ENCODE results near the gene RAB44.
A peak's percentile ranks its signal among the peaks of the same experiment; 100 is the strongest.

The RAB44 gene

GRCh38 chr6:36734486-36735060, 36.9 kb downstream of the RAB44 start:
- DNase-seq = no peak
- H3K27me3 Mint-ChIP-seq = no peaks in the 10 kb centered on the region
- ATAC-seq (replicated peaks) = no peak
- no peaks in the 10 kb centered on the region for H3K9me3 Mint-ChIP-seq
- H3K4me3 Mint-ChIP-seq = peak overlapping the region; percentile 59 to 71
- H3K27ac Mint-ChIP-seq = peak overlapping the region; percentile 63
- H3K4me1 Mint-ChIP-seq = peaks cover 26 to 50% of the 10 kb centered on the region in 2 donors
- no peaks in the 10 kb centered on the region for H3K36me3 Mint-ChIP-seq

DNA sequence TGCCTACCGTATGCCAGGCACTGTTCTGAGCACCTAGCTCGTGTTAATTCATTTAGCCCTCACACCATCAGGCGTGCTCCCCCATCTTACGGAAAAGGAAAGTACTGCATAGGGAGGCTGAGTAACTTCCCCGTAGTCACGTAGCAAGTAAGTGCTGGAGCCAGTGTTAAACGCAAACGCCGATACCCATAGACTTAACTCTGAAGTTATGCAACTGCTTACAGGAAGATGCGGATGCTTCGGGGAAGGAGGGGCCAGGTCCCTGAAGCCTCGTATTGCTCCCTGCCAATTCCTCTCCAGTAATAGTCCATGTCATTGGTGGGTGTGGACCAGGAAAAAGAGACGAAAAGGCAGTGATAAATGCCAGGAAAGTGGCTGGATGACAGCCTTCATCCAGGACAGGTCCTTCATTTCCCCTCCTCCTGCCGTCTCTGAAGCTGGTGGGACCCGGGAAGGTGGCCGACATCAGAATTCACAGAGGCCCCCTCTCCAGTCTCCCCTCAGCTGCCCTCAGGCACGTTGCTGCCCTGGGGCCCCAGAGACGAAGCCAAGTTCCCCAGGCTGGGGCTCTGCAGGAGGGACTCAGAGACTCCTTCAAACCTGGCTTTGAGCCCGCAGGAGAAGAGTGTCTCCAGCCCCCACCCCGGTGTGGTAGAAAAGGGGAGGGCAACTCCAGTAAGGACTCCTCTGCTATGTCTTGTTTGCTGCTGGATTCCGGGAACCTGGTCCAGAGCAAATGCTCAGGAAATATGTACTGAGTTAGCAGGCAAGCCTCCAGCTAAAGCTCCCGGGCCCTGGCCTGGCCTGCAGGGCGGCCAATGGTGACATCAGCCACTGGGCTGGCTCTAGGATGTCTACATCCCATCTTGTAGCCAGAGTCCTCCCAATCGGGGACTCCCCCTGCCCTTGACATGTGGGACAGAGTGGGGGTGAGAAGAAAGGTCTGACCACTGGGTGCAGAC, 37.8 kb downstream of the RAB44 start:
- Mint-ChIP-seq H3K9me3 (no peaks in the 10 kb centered on the region), H3K36me3 (no peaks in the 10 kb centered on the region), H3K4me1 (peaks cover 30 to 58% of the 10 kb centered on the region in 2 donors), H3K4me3 (peak overlapping the region; percentile 59 to 71), H3K27ac (peak overlapping the region; percentile 63), H3K27me3 (no peaks in the 10 kb centered on the region)
- DNase-seq (no peak), ATAC-seq (replicated peaks) (peak; percentile 85 to 88)

GRCh38 chr6:36737043-36737785, 39.6 kb downstream of the RAB44 start:
- Mint-ChIP-seq H3K9me3 (no peaks in the 10 kb centered on the region), H3K36me3 (no peaks in the 10 kb centered on the region), H3K27ac (no peak overlapping the region), H3K4me3 (no peak overlapping the region), H3K4me1 (peaks cover 33 to 73% of the 10 kb centered on the region in 2 donors), H3K27me3 (no peaks in the 10 kb centered on the region)
- no peak for ATAC-seq (replicated peaks)
- DNase-seq = no peak

GRCh38 chr6:36738108-36738507, 40.5 kb downstream of the RAB44 start:
- H3K27ac Mint-ChIP-seq = no peak overlapping the region
- ATAC-seq (replicated peaks) (no peak), DNase-seq (no peak)
- peaks cover 40 to 80% of the 10 kb centered on the region in 2 donors for H3K4me1 Mint-ChIP-seq
- H3K9me3 Mint-ChIP-seq = no peaks in the 10 kb centered on the region
- H3K36me3 Mint-ChIP-seq = peaks cover 0 to 3% of the 10 kb centered on the region in 2 donors
- no peaks in the 10 kb centered on the region for H3K27me3 Mint-ChIP-seq
- H3K4me3 Mint-ChIP-seq = no peak overlapping the region

DNA sequence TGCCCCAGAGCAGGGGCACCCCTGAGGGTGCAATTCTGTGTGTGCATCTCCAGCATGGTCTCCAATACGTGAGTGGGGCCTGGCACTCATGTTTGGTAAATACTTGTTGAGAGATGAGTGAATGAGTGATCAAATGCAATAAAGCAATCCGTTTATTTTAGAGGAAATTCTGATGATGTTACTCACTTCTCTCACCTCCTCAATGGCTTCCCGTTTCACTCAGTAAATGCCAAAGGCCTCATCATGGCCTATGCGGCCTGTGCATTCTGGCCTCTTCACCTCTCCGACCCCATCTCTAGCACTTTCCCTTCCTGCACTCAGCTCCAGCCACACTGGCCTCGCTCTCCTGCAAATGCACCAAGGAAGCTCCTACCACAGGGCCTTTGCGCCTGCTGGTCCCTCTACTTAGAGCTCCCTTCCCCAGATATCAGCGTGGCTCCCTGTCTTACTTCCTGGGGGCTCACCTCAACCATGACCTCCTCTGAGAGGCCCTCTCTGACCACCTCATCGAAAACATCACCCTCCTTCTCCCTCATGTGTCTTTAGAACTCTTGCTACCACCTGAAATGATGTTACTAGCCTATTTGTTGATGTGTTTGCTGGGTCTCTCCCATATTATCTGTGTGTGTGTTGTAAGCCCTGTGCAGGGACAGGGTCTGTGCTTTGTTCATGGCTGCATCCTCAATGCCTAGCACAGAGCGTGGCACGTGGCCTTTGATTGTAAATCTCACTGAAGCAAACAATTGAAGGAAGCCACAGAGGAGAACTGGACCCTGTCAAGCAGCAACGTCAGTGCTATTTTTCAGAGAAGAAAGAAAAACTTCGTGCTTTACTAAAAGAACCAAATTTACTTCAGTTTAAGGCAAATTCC, 42.6 kb downstream of the RAB44 start:
- peaks cover 50 to 80% of the 10 kb centered on the region in 2 donors for H3K4me1 Mint-ChIP-seq
- no peak for DNase-seq

GRCh38 chr6:36740818-36741179, 43.2 kb downstream of the RAB44 start:
- DNase-seq = no peak
- Mint-ChIP-seq H3K4me1 (peaks cover 51 to 78% of the 10 kb centered on the region in 2 donors), H3K27ac (peak overlapping the region; percentile 77), H3K4me3 (no peak overlapping the region), H3K36me3 (peaks cover 0 to 3% of the 10 kb centered on the region in 2 donors), H3K9me3 (no peaks in the 10 kb centered on the region), H3K27me3 (no peaks in the 10 kb centered on the region)
- ATAC-seq (replicated peaks) = peak in 1 of 2 donors; percentile 14

More for the DNA sequence above, 42.6 kb downstream of the RAB44 start:
- H3K27ac Mint-ChIP-seq = peak overlapping the region; percentile 77
- no peaks in the 10 kb centered on the region for H3K9me3 Mint-ChIP-seq
- no peak overlapping the region for H3K4me3 Mint-ChIP-seq
- peaks cover 0 to 3% of the 10 kb centered on the region in 2 donors for H3K36me3 Mint-ChIP-seq
- ATAC-seq (replicated peaks) = peak; percentile 65 to 68
- H3K27me3 Mint-ChIP-seq = no peaks in the 10 kb centered on the region

DNA sequence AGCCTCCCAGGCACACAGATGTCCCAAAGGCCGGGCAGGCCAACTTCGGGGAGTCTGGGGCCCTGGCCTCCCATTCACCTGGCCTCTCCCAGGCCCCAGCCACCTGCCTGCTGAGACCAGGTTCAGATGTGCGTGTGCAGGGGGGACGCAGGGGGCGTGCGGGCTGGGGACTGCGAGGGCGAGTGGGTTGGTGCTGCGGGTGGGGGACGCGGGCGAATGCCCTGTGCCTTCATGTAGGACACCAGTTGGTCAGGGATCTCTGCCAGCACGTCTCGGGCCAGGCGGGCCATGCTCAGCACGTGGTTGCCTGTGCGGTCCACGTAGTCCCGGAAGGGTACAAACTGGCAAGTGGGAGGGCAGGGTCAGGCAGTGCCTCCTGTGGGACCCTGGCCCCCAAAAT, 44.5 kb downstream of the RAB44 start:
- Mint-ChIP-seq H3K4me1 (peaks cover 54 to 73% of the 10 kb centered on the region in 2 donors), H3K4me3 (no peak overlapping the region), H3K9me3 (no peaks in the 10 kb centered on the region), H3K27me3 (no peaks in the 10 kb centered on the region), H3K27ac (no peak overlapping the region), H3K36me3 (peaks cover 0 to 3% of the 10 kb centered on the region in 2 donors)
- ATAC-seq (replicated peaks) (no peak), DNase-seq (no peak)

DNA sequence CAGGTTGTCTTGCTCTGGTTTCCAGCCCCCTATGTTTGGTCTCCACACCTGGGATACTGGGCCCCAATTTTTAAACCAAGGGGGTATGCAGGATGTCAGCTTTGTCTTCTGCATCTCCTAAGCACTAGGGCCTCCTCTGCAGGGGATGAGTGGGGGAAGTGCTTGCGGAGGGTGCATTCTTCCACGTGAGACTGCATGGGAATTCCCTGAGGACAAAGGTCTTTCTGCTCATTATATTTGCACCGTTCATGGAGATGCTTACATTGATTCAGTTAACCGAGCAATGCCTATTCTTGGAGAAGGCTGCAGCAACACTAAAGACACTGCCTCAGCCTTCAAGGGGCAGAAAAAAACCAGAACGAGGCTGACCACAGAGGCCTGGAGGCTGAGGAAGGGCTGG, 45.4 kb downstream of the RAB44 start:
- Mint-ChIP-seq H3K27ac (no peak overlapping the region), H3K4me3 (no peak overlapping the region), H3K4me1 (peaks cover 51 to 64% of the 10 kb centered on the region in 2 donors), H3K27me3 (no peaks in the 10 kb centered on the region), H3K36me3 (peaks cover 0 to 3% of the 10 kb centered on the region in 2 donors), H3K9me3 (no peaks in the 10 kb centered on the region)
- no peak for ATAC-seq (replicated peaks)
- no peak for DNase-seq

- no peaks in the 10 kb centered on the region for H3K27me3 Mint-ChIP-seq
- DNase-seq (no peak), ATAC-seq (replicated peaks) (no peak)
- peaks cover 0 to 6% of the 10 kb centered on the region in 2 donors for H3K36me3 Mint-ChIP-seq
- H3K4me1 Mint-ChIP-seq = peaks cover 52 to 61% of the 10 kb centered on the region in 2 donors
- H3K27ac Mint-ChIP-seq = peak overlapping the region; percentile 38
- no peaks in the 10 kb centered on the region for H3K9me3 Mint-ChIP-seq
- peak overlapping the region in 1 of 2 donors; percentile 9 for H3K4me3 Mint-ChIP-seq
Observed at GRCh38 chr6:36743538-36744303, 46.1 kb downstream of the RAB44 start.

DNA sequence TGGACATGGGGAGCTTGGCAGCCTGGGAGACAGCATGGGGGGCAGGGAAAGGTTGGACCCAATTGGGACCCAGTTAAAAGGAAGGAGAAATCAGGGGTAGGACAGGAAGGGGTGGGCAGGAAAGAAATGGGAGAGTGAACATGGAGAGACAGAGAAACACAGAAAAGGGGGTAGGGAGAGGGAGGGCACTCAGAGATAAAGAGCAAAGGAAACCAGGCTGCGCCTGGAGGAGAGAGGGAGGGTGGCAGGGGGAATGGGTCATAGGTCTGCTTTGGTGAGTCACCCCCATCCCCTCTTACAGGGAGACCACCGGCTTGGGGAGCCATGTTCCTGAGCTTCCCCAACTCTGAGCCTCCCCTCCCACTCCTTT, 46.7 kb downstream of the RAB44 start:
- no peak for ATAC-seq (replicated peaks)

GRCh38 chr6:36745283-36745682, 47.7 kb downstream of the RAB44 start:
- DNase-seq (no peak), ATAC-seq (replicated peaks) (no peak)
- Mint-ChIP-seq H3K4me1 (peaks cover 50 to 57% of the 10 kb centered on the region in 2 donors), H3K4me3 (no peak overlapping the region), H3K36me3 (peaks cover 2 to 10% of the 10 kb centered on the region in 2 donors), H3K9me3 (no peaks in the 10 kb centered on the region), H3K27ac (no peak overlapping the region), H3K27me3 (no peaks in the 10 kb centered on the region)

More for the DNA sequence above, 46.7 kb downstream of the RAB44 start:
- H3K4me1 Mint-ChIP-seq = peaks cover 50 to 60% of the 10 kb centered on the region in 2 donors
- H3K36me3 Mint-ChIP-seq = peaks cover 0 to 6% of the 10 kb centered on the region in 2 donors
- no peak overlapping the region for H3K4me3 Mint-ChIP-seq
- no peaks in the 10 kb centered on the region for H3K27me3 Mint-ChIP-seq
- no peaks in the 10 kb centered on the region for H3K9me3 Mint-ChIP-seq
- DNase-seq = no peak
- peak overlapping the region; percentile 38 for H3K27ac Mint-ChIP-seq

- peaks cover 2 to 14% of the 10 kb centered on the region in 2 donors for H3K36me3 Mint-ChIP-seq
- H3K4me3 Mint-ChIP-seq = no peak overlapping the region
- H3K27ac Mint-ChIP-seq = no peak overlapping the region
- H3K9me3 Mint-ChIP-seq = no peaks in the 10 kb centered on the region
- H3K27me3 Mint-ChIP-seq = no peaks in the 10 kb centered on the region
- DNase-seq = no peak
- H3K4me1 Mint-ChIP-seq = peaks cover 49 to 57% of the 10 kb centered on the region in 2 donors
- no peak for ATAC-seq (replicated peaks)
Observed at GRCh38 chr6:36745836-36746235, 48.2 kb downstream of the RAB44 start.

DNA sequence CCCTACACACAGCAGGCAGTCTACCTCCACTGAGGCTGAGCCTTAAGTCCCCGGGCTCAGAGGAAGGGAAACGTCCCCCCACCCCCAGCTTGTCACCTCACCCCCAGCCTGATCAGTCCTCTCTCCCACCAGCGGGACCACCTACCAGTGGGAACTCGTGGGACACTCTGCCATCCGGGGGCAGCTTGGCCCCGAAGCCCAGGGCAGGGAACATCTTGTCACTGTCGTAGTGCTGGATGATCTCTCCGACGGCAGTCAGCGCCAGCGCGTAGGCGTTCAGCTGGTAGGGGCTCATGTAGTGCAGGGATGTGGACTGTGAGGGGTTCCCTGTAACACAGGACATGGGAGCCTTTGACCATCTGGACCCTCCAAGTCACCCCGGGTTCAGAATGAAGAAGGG, 48.6 kb downstream of the RAB44 start:
- H3K27me3 Mint-ChIP-seq = no peaks in the 10 kb centered on the region
- peaks cover 2 to 14% of the 10 kb centered on the region in 2 donors for H3K36me3 Mint-ChIP-seq
- no peak overlapping the region for H3K27ac Mint-ChIP-seq
- ATAC-seq (replicated peaks) (no peak), DNase-seq (no peak)
- no peaks in the 10 kb centered on the region for H3K9me3 Mint-ChIP-seq
- peaks cover 48 to 57% of the 10 kb centered on the region in 2 donors for H3K4me1 Mint-ChIP-seq
- H3K4me3 Mint-ChIP-seq = no peak overlapping the region
